GM12891 (cell line): Measurements from ENCODE around the gene GOLGA6A.

Source experiments
- POLR2A ChIP-seq: IDR thresholded peaks from 2 replicates; pipeline ENCODE4 v1.6.1; 2011; ENCODE audit warnings: low read depth, low read length, control low read depth
- POLR2AphosphoS5 ChIP-seq: IDR thresholded peaks from 2 replicates; pipeline ENCODE4 v1.6.1; 2011; ENCODE audit warnings: low read depth, low read length, control low read depth
- POU2F2 ChIP-seq: IDR thresholded peaks from 2 replicates; pipeline ENCODE4 v1.6.1; 2011; ENCODE audit warnings: low read depth, mild to moderate bottlenecking, control low read depth, low read length, moderate library complexity
- TAF1 ChIP-seq: IDR thresholded peaks from 2 replicates; pipeline ENCODE4 v1.6.1; 2011; ENCODE audit warnings: low read depth, low read length, control low read depth

DNA sequence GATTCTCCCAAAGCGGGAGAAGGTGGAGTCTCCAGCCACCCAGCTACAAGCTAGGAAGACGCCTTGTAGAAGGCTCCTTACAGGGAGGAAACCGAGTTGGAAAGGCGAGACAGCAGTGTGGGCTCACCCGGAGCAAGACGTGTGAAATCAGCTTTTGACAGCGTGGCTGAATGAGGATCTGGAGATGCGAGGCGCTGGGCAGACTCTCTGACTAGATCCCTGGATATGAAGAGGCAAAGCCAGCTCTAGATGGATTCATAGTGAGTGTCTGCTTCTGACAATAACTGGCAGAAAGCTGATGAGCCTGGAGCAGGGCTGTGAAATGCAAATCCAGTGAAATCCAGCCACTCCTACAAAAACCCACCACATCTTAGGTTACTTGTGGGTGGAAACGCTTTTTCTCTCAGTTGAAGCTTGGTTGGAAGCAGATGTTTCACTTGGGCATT lies 41.0 kb downstream of the GOLGA6A start:
- TF ChIP-seq POLR2AphosphoS5 (no peak), POLR2A (no peak), TAF1 (no peak), POU2F2 (no peak)
